BLaER1 treated with 17β-estradiol and CSF1 and Interleukin-3, amounts not matched to agents 10 nM and 100 nM (cell line): ENCODE measurements around the gene WFIKKN1.

Experiments
- H3K27ac ChIP-seq, 11 experiments: shearing (Covaris generic); formaldehyde crosslinking; 2 replicates each; pipeline ENCODE4 v1.8.1; 2022
- H3K27me3 ChIP-seq, 11 experiments: shearing (Covaris generic); formaldehyde crosslinking; 2 replicates each; pipeline ENCODE4 v1.8.1; 2022
- H3K36me3 ChIP-seq, 11 experiments: shearing (Covaris generic); formaldehyde crosslinking; 2 replicates each; pipeline ENCODE4 v1.8.1; 2022
- H3K4me1 ChIP-seq, 10 experiments: shearing (Covaris generic); formaldehyde crosslinking; 2 replicates each; pipeline ENCODE4 v1.8.1; 2022
- H3K4me2 ChIP-seq, 11 experiments: shearing (Covaris generic); formaldehyde crosslinking; 2 replicates each; pipeline ENCODE4 v1.8.1; 2022
- H3K4me3 ChIP-seq, 10 experiments: shearing (Covaris generic); formaldehyde crosslinking; 2 replicates each; pipeline ENCODE4 v1.8.1; 2022
- H3K9ac ChIP-seq, 11 experiments: shearing (Covaris generic); formaldehyde crosslinking; 2 replicates each; pipeline ENCODE4 v1.8.1; 2022
- H3K9me3 ChIP-seq, 11 experiments: shearing (Covaris generic); formaldehyde crosslinking; replicated peaks in 1 of 11; 2 replicates each; pipeline ENCODE4 v1.8.1; 2022
- H4K20me1 ChIP-seq, 11 experiments: shearing (Covaris generic); formaldehyde crosslinking; 2 replicates each; pipeline ENCODE4 v1.8.1; 2022
- Cebpa-rat ChIP-seq, 11 experiments: shearing (Covaris generic); IDR thresholded peaks; 2 replicates each; pipeline ENCODE4 v1.8.1; 2022

The WFIKKN1 gene, protein sequence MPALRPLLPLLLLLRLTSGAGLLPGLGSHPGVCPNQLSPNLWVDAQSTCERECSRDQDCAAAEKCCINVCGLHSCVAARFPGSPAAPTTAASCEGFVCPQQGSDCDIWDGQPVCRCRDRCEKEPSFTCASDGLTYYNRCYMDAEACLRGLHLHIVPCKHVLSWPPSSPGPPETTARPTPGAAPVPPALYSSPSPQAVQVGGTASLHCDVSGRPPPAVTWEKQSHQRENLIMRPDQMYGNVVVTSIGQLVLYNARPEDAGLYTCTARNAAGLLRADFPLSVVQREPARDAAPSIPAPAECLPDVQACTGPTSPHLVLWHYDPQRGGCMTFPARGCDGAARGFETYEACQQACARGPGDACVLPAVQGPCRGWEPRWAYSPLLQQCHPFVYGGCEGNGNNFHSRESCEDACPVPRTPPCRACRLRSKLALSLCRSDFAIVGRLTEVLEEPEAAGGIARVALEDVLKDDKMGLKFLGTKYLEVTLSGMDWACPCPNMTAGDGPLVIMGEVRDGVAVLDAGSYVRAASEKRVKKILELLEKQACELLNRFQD

GRCh38 chr16:630815-631405 lies at the start of gene WFIKKN1:
WFIKKN1 (plus strand) TSS chr16:630985; CDS start chr16:631254, 269 bp downstream.
- peak within 1 kb of the TSS; percentile 31 to 64 (median 51); a peak in 21 of 22 replicates for H3K4me2 ChIP-seq
- no peak within 1 kb of the TSS for H3K4me3 ChIP-seq
- H3K9ac ChIP-seq, result peak within 1 kb of the TSS in 9 of 11 experiments; percentile 5 to 58 (median 42); a peak in 11 of 22 replicates
- H3K4me1 ChIP-seq, result peaks cover 24 to 53% (median 34%) of the 10 kb centered on the region in 10 experiments
- peaks cover 21 to 64% (median 53%) of the 10 kb centered on the region in 11 experiments for H3K36me3 ChIP-seq
- H4K20me1 ChIP-seq, result peaks cover 0 to 91% (median 57%) of the 10 kb centered on the region in 11 experiments; a peak in 19 of 22 replicates
- no peaks in the 10 kb centered on the region for H3K9me3 ChIP-seq
- TF ChIP-seq Cebpa-rat (IDR thresholded peaks at IDR 0.05), result no peak
- H3K27ac ChIP-seq, result no peak within 1 kb of the TSS
- no peaks in the 10 kb centered on the region for H3K27me3 ChIP-seq

- Histone ChIP-seq H4K20me1 (peaks cover 0 to 59% (median 23%) of the 10 kb centered on the region in 11 experiments; a peak in 13 of 22 replicates), H3K27ac (no peak overlapping the region), H3K27me3 (no peaks in the 10 kb centered on the region), H3K9me3 (no peaks in the 10 kb centered on the region), H3K9ac (no peak overlapping the region; a peak in 2 of 22 replicates), H3K36me3 (peaks cover 0 to 14% (median 0%) of the 10 kb centered on the region in 11 experiments; a peak in 2 of 22 replicates), H3K4me3 (no peak overlapping the region), H3K4me1 (peaks cover 23 to 63% (median 54%) of the 10 kb centered on the region in 10 experiments), H3K4me2 (peak overlapping the region in 1 of 11 experiments; percentile 88; a peak in 1 of 22 replicates)
- no peak for TF ChIP-seq Cebpa-rat (IDR thresholded peaks at IDR 0.05)
These were observed 48.6 kb upstream of the WFIKKN1 start for GRCh38 chr16:582218-582613.

DNA sequence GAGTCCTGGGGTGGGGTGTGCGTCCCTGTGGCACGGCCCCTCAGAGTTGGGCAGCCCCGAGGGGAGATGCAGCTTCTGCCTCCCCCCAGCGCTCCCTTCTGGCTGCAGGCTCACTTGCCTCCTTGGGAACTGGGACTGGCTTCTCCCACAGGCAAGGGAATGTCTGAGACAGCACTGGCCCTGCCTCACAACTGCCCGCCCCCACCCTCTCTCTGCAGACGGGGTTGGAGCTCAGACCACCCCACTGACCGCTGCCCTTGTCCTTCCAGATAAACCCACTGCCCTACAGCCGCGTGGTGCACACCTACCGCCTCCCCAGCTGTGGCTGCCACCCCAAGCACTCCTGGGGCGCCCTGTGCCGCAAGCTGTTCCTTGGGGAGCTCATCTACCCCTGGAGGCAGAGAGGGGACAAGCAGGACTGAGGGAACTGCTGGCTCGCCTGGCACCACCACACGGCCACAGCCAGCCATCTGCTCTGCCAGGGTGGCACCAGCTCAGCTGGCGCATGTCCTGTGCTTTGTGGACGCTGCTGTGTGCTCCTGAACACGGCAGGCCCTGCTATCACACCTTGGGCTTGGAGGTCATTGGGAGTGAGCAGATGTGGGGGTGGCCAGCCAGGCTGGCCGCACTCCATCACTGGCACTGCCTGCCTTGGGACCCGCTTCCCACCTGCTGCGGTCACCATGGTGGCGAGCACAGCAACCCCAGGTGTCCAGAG lies 48.0 kb upstream of the WFIKKN1 start:
- TF ChIP-seq Cebpa-rat (IDR thresholded peaks at IDR 0.05), result no peak

GRCh38 chr16:583470-583814 lies 47.3 kb upstream of the WFIKKN1 start:
- Histone ChIP-seq H3K9me3 (no peaks in the 10 kb centered on the region), H3K9ac (peak overlapping the region in 10 of 11 experiments; percentile 22 to 66 (median 51); a peak in 17 of 22 replicates), H3K4me1 (peaks cover 33 to 62% (median 53%) of the 10 kb centered on the region in 10 experiments), H3K27ac (peak overlapping the region in 5 of 11 experiments; percentile 40 to 66 (median 58); a peak in 9 of 22 replicates), H3K4me2 (peak overlapping the region; percentile 21 to 89 (median 75)), H4K20me1 (peaks cover 0 to 58% (median 24%) of the 10 kb centered on the region in 11 experiments; a peak in 13 of 22 replicates), H3K27me3 (no peaks in the 10 kb centered on the region), H3K36me3 (peaks cover 0 to 8% (median 0%) of the 10 kb centered on the region in 11 experiments; a peak in 2 of 22 replicates), H3K4me3 (no peak overlapping the region)
- no peak for TF ChIP-seq Cebpa-rat (IDR thresholded peaks at IDR 0.05)

More for the DNA sequence above, 48.0 kb upstream of the WFIKKN1 start:
- Histone ChIP-seq H3K27ac (peak overlapping the region in 5 of 11 experiments; percentile 40 to 66 (median 58); a peak in 9 of 22 replicates), H4K20me1 (peaks cover 0 to 59% (median 26%) of the 10 kb centered on the region in 11 experiments; a peak in 14 of 22 replicates), H3K9ac (peak overlapping the region in 10 of 11 experiments; percentile 22 to 66 (median 51); a peak in 16 of 22 replicates), H3K4me2 (peak overlapping the region; percentile 21 to 89 (median 75); a peak in 20 of 22 replicates), H3K4me3 (no peak overlapping the region), H3K9me3 (no peaks in the 10 kb centered on the region), H3K27me3 (no peaks in the 10 kb centered on the region), H3K4me1 (peaks cover 29 to 63% (median 55%) of the 10 kb centered on the region in 10 experiments), H3K36me3 (peaks cover 0 to 10% (median 0%) of the 10 kb centered on the region in 11 experiments; a peak in 2 of 22 replicates)

DNA sequence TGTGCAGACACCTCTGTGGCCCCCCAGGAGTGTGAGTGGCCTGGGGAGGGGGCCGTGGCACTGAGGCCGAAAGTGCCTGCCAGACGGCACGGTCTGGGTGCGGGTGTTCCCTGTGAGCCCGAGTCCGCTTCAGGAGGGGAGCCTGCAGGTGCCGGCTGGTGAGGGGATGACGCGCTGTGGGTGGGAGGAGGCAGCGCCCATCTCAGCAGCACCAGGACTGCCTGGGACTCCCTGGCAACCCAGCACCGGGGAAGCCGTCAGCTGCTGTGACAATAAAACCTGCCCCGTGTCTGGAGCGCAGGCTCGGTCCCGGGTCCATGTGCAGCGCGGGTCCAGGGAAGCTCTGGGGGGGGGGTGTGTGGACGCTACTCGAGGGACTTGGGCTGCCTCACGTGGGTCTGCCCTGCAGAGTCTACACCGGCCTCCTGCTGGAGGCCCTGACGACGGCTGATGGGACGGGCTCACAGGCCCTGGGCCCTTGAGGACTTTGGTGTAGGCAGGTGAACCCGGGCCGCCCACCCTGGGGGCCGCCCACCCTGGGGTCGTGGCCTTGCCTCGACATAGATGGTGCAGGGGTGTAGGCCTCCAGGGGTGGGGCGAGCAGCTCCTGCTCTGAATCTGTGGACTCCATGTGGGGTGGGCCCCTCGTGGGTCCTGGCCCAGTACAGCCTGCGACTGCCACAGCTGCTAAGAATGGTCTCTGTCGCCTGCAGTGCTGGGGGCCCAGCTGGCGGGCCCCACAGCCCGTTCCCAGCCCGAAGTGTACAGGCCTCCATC lies 46.8 kb upstream of the WFIKKN1 start:
- peak overlapping the region in 10 of 11 experiments; percentile 22 to 66 (median 51); a peak in 17 of 22 replicates for H3K9ac ChIP-seq
- H3K27me3 ChIP-seq, result no peaks in the 10 kb centered on the region
- peaks cover 0 to 8% (median 0%) of the 10 kb centered on the region in 11 experiments; a peak in 2 of 22 replicates for H3K36me3 ChIP-seq
- no peak for TF ChIP-seq Cebpa-rat (IDR thresholded peaks at IDR 0.05)
- no peaks in the 10 kb centered on the region for H3K9me3 ChIP-seq
- peak overlapping the region in 4 of 11 experiments; percentile 25 to 66 (median 59); a peak in 5 of 22 replicates for H3K27ac ChIP-seq
- peaks cover 30 to 59% (median 49%) of the 10 kb centered on the region in 10 experiments for H3K4me1 ChIP-seq
- no peak overlapping the region for H3K4me3 ChIP-seq
- H4K20me1 ChIP-seq, result peaks cover 0 to 57% (median 22%) of the 10 kb centered on the region in 11 experiments; a peak in 12 of 22 replicates
- H3K4me2 ChIP-seq, result peak overlapping the region; percentile 21 to 89 (median 75)

DNA sequence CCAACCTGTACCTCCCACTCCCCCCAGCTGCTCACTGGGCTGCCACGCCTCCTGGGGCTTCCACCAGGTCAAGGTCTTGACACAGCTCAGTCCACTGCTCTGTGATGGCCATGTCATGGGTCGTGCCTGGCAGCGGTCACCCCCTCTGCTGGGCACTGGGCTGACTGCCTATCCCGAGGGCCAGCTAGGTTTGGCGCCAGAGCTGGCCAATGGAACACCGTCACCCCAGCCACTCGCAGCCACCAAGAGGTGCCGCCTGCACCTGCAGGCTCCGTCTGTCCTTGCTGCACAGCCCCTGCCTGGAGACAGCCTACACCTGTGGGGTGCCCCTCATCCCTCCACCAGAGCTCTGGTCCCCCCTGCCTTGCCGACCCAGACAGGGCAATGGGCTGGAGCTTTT lies 45.4 kb upstream of the WFIKKN1 start:
- TF ChIP-seq Cebpa-rat (IDR thresholded peaks at IDR 0.05), result no peak
- Histone ChIP-seq H3K4me2 (0 out of 22 replicates have a peak overlapping the region, but pooled peaks of 2 of the 11 experiments have one; percentile 6 to 10), H3K27ac (no peak overlapping the region), H3K4me3 (no peak overlapping the region), H3K36me3 (peaks cover 0 to 8% (median 0%) of the 10 kb centered on the region in 11 experiments; a peak in 2 of 22 replicates), H3K9ac (peak overlapping the region in 1 of 11 experiments; percentile 41; a peak in 1 of 22 replicates), H3K9me3 (no peaks in the 10 kb centered on the region), H3K27me3 (no peaks in the 10 kb centered on the region), H4K20me1 (peaks cover 0 to 53% (median 22%) of the 10 kb centered on the region in 11 experiments; a peak in 15 of 22 replicates), H3K4me1 (peaks cover 30 to 52% (median 43%) of the 10 kb centered on the region in 10 experiments)

DNA sequence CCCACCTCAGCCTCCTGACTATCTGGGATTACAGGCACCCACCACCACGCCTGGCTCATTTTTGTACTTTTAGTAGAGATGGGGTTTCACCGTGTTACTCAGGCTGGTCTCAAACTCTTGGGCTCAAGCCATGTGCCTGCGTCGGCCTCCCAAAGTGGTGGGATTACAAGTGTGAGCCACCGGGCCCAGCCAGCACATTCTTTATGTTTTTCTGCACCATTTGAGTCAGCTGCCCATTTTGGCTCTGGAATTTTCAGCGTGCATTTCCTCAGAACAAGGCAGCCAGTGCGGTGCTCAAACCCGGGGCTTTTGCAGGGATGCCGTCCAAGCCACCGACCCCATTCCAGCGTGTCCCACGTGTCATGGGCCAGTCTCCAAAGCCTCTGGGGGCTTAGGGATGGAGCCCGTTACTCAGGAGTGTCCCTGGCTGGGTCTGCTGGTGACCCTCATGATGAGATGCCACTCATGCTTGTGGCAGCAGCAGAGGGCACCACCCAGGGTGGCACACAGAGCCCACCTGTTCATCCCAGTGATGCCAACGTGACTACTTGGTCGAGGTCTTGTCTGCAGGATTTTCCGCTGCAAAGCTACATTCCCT lies 44.6 kb upstream of the WFIKKN1 start:
- Histone ChIP-seq H3K4me3 (no peak overlapping the region), H3K4me1 (peaks cover 36 to 59% (median 50%) of the 10 kb centered on the region in 10 experiments), H3K27me3 (no peaks in the 10 kb centered on the region), H3K9me3 (no peaks in the 10 kb centered on the region), H3K36me3 (peaks cover 0 to 3% (median 0%) of the 10 kb centered on the region in 11 experiments; a peak in 2 of 22 replicates), H3K4me2 (peak overlapping the region in 8 of 11 experiments; percentile 4 to 100 (median 94); a peak in 12 of 22 replicates), H3K27ac (no peak overlapping the region; a peak in 1 of 22 replicates), H3K9ac (peak overlapping the region in 7 of 11 experiments; percentile 91 to 99 (median 96); a peak in 9 of 22 replicates), H4K20me1 (peaks cover 7 to 57% (median 30%) of the 10 kb centered on the region in 11 experiments; a peak in 17 of 22 replicates)
- TF ChIP-seq Cebpa-rat (IDR thresholded peaks at IDR 0.05), result no peak
